HepG2 (cell line): ENCODE data around the gene RPLP2. TPM values are rescaled to one million over a fixed set of nuclear protein-coding genes. Genes with fewer than 3 reads are reported as not detected.

Experiments used
- ASH2L ChIP-seq: fragments of 300-600, 200-600 bp; sonication (generic); IDR thresholded peaks from 2 replicates; pipeline ENCODE4 v1.7.0; 2017; ENCODE audit warnings: low read depth, mild to moderate bottlenecking, moderate library complexity, mixed read lengths, low read length; ENCODE audit not compliant: insufficient read length
- DRAP1 ChIP-seq: IDR thresholded peaks from 2 replicates; pipeline ENCODE4 v1.6.1; 2016; ENCODE audit warnings: missing genetic modification reagents, missing compliant biosample characterization
- ELF1 ChIP-seq: sonication (generic); formaldehyde crosslinking; IDR thresholded peaks from 2 replicates; pipeline ENCODE4 v1.4.0; 2020; ENCODE audit warnings: missing genetic modification reagents
- HNF4A ChIP-seq: sonication (generic); formaldehyde crosslinking; IDR thresholded peaks from 2 replicates; pipeline ENCODE4 v1.4.0; 2020; ENCODE audit warnings: missing genetic modification reagents
- KLF13 ChIP-seq: sonication (generic); formaldehyde crosslinking; IDR thresholded peaks from 2 replicates; pipeline ENCODE4 v1.4.0; 2020; ENCODE audit warnings: mild to moderate bottlenecking, missing genetic modification reagents
- NFKBIZ ChIP-seq: IDR thresholded peaks from 2 replicates; pipeline ENCODE4 v1.6.1; 2018; ENCODE audit warnings: missing genetic modification reagents, missing compliant biosample characterization
- PPARG ChIP-seq: conservative IDR thresholded peaks from 2 replicates; pipeline ENCODE4 v1.6.1; 2016; ENCODE audit warnings: missing biosample characterization, missing genetic modification reagents
- RBFOX2 ChIP-seq: fragments of 200-400 bp; formaldehyde crosslinking; IDR thresholded peaks from 2 replicates; pipeline ENCODE4 v1.6.1; 2017; ENCODE audit warnings: low read depth, mild to moderate bottlenecking, low read length
- RXRA ChIP-seq: sonication (generic); formaldehyde crosslinking; IDR thresholded peaks from 2 replicates; pipeline ENCODE4 v1.5.1; 2020; ENCODE audit warnings: missing genetic modification reagents
- SIN3B ChIP-seq: fragments of 150-350 bp; IDR thresholded peaks from 2 replicates; pipeline ENCODE4 v1.6.1; 2014; ENCODE audit warnings: low read length
- SP1 ChIP-seq, 2 experiments: fragments of 450-650 bp in 1 of 2; sonication (generic) in 1 of 2; formaldehyde crosslinking in 1 of 2; IDR thresholded peaks; 2 replicates each; pipeline versions ENCODE4 v1.4.0 to v1.6.1; 2016 to 2020; ENCODE audit warnings: missing genetic modification reagents in 1 of 2
- THAP11 ChIP-seq: IDR thresholded peaks from 2 replicates; pipeline ENCODE4 v1.6.1; 2016; ENCODE audit warnings: missing biosample characterization, missing genetic modification reagents
- TOPORS ChIP-seq: sonication (generic); formaldehyde crosslinking; IDR thresholded peaks from 2 replicates; pipeline ENCODE4 v1.8.0; 2023; ENCODE audit warnings: mild to moderate bottlenecking, missing genetic modification reagents
- ZFP36L2 ChIP-seq: sonication (generic); formaldehyde crosslinking; IDR thresholded peaks from 2 replicates; pipeline ENCODE4 v1.4.0; 2020; ENCODE audit warnings: missing genetic modification reagents
- ZNF18 ChIP-seq: sonication (generic); formaldehyde crosslinking; IDR thresholded peaks from 2 replicates; pipeline ENCODE4 v1.8.0; 2022; ENCODE audit warnings: mild to moderate bottlenecking, missing genetic modification reagents; ENCODE audit not compliant: insufficient replicate concordance
- ZNF33A ChIP-seq: sonication (generic); formaldehyde crosslinking; IDR thresholded peaks from 2 replicates; pipeline ENCODE4 v1.5.1; 2020; ENCODE audit warnings: missing genetic modification reagents, mild to moderate bottlenecking, moderate library complexity, borderline replicate concordance
- ZNF414 ChIP-seq: sonication (generic); formaldehyde crosslinking; IDR thresholded peaks from 2 replicates; pipeline ENCODE4 v1.5.0; 2020; ENCODE audit warnings: missing genetic modification reagents
- ZNF547 ChIP-seq: sonication (generic); formaldehyde crosslinking; IDR thresholded peaks from 2 replicates; pipeline ENCODE4 v1.5.1; 2020; ENCODE audit warnings: mild to moderate bottlenecking, missing genetic modification reagents
- ZNF564 ChIP-seq: sonication (generic); formaldehyde crosslinking; IDR thresholded peaks from 2 replicates; pipeline ENCODE4 v1.8.1; 2023; ENCODE audit warnings: mild to moderate bottlenecking, missing genetic modification reagents
- ZNF703 ChIP-seq: sonication (generic); formaldehyde crosslinking; IDR thresholded peaks from 2 replicates; pipeline ENCODE4 v1.5.1; 2020; ENCODE audit warnings: missing genetic modification reagents, mild to moderate bottlenecking, moderate library complexity, borderline replicate concordance
- ZNF772 ChIP-seq: sonication (generic); formaldehyde crosslinking; IDR thresholded peaks from 2 replicates; pipeline ENCODE4 v1.5.0; 2020; ENCODE audit warnings: mild to moderate bottlenecking, missing genetic modification reagents
- polyA plus RNA-seq, 8 experiments: library from polyadenylated mRNA; depleted of rRNA in 3 of 8; stranded (reverse) in 7 of 8; unstranded in 1 of 8; fragments of >200 nt; fragmentation: Illumina TruSeq in 4 of 8; extraction: Trizol in 4 of 8; gene quantifications; 2 replicates each; pipeline versions ENCODE4 v1.2.1 to v1.2.3, GENCODE V29; 2011 to 2016; ENCODE audit warnings: low read depth in 4 of 8, missing spikeins in 1 of 8, mixed read lengths in 1 of 8; ENCODE audit not compliant: insufficient read depth in 1 of 8
- total RNA-seq, 5 experiments: library from RNA; depleted of rRNA; stranded (reverse); fragments of >200 nt; fragmentation: Illumina TruSeq; extraction: Trizol; gene quantifications; 2 replicates each; pipeline ENCODE4 v1.2.3, GENCODE V29; 2016; ENCODE audit warnings: low read depth in 1 of 5
- TF ChIP-seq, protein P1 (sequence below): sonication (generic); formaldehyde crosslinking; IDR thresholded peaks from 2 replicates; pipeline ENCODE4 v1.8.1; 2022; ENCODE audit warnings: low read depth, mild to moderate bottlenecking, missing genetic modification reagents
- TF ChIP-seq, protein P2 (sequence below): sonication (generic); formaldehyde crosslinking; IDR thresholded peaks from 2 replicates; pipeline ENCODE4 v1.8.0; 2022; ENCODE audit warnings: mild to moderate bottlenecking, missing genetic modification reagents, borderline replicate concordance

RPLP2 gene
- total and polyA plus RNA-seq, 2 of the 13 experiments (the other 11 are each of a cell fraction or from before 2014, with no cell fraction given): 978 to 2,106 TPM

DNA sequence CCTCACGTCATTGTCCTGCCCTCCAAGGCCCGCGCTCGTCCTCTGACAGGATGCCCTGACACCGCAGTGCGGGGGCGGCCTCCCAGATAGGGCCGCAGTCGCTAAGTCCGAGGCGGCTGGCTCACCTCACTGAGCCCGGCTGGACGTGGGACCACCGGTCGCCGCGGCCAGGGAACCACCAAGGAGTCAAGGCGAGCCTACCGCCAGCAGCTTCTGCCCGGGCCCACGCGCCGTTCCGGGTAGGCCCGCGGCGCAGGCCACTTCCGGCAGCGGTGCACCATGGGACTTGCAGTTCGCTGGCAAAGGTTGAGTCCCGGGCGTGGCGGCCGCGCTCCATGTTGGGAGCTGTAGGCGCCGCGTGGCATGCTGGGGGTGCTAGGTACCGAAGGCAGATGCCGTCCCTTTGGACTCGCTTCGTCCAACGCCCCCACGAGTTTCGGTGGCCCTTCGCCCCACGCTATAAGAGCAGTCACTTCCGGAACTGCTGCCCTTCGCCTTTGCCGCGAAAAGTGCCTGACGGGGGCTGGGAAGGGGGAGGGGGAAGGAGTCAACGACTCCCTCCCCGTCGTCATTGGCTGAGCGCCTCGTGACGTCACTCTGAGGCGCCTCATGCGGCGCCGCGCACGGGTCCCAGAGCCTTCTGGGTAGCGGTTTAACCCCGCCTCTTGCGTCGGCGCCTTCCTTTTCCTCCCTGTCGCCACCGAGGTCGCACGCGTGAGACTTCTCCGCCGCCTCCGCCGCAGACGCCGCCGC is at the start of gene RPLP2 (continued):
- TF ChIP-seq, protein P1, sequence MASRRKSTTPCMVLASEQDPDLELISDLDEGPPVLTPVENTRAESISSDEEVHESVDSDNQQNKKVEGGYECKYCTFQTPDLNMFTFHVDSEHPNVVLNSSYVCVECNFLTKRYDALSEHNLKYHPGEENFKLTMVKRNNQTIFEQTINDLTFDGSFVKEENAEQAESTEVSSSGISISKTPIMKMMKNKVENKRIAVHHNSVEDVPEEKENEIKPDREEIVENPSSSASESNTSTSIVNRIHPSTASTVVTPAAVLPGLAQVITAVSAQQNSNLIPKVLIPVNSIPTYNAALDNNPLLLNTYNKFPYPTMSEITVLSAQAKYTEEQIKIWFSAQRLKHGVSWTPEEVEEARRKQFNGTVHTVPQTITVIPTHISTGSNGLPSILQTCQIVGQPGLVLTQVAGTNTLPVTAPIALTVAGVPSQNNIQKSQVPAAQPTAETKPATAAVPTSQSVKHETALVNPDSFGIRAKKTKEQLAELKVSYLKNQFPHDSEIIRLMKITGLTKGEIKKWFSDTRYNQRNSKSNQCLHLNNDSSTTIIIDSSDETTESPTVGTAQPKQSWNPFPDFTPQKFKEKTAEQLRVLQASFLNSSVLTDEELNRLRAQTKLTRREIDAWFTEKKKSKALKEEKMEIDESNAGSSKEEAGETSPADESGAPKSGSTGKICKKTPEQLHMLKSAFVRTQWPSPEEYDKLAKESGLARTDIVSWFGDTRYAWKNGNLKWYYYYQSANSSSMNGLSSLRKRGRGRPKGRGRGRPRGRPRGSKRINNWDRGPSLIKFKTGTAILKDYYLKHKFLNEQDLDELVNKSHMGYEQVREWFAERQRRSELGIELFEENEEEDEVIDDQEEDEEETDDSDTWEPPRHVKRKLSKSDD (CRISPR knock-in tag): peak; percentile 85
- TF ChIP-seq ZNF547: peak; percentile 23
- peak; percentile 71; the same call in 1 of the 2 replicates for TF ChIP-seq TOPORS (CRISPR knock-in tag)
- TF ChIP-seq PPARG (CRISPR knock-in tag): no peak; the same call in none of the 2 replicates
- peak; percentile 98 for TF ChIP-seq THAP11 (CRISPR knock-in tag)
- peak; percentile 92 for TF ChIP-seq DRAP1 (CRISPR knock-in tag)
- TF ChIP-seq SIN3B: peak; percentile 49; the same call in 1 of the 2 replicates
- TF ChIP-seq RBFOX2: peak; percentile 99
- peak; percentile 95 for TF ChIP-seq ZNF33A (CRISPR knock-in tag)
- TF ChIP-seq RXRA: peak; percentile 77
- peak; percentile 91 for TF ChIP-seq ZNF18 (CRISPR knock-in tag)
- peak; percentile 90; the same call in 1 of the 2 replicates for TF ChIP-seq ZNF772 (CRISPR knock-in tag)
- TF ChIP-seq ZFP36L2: no peak
- TF ChIP-seq ZNF703 (CRISPR knock-in tag): no peak
- no peak for TF ChIP-seq SP1 (IDR thresholded peaks at IDR 0.05)
- TF ChIP-seq SP1 (CRISPR knock-in tag; IDR thresholded peaks at IDR 0.05): peak; percentile 79; the same call in 1 of the 2 replicates
- no peak; the same call in 1 of the 2 replicates for TF ChIP-seq ZNF414 (CRISPR knock-in tag)
- no peak; the same call in 1 of the 2 replicates for TF ChIP-seq HNF4A (CRISPR knock-in tag)
- peak; percentile 99 for TF ChIP-seq ELF1 (CRISPR knock-in tag)
- TF ChIP-seq NFKBIZ (CRISPR knock-in tag): 0 out of 2 replicates have a peak, but pooled peaks have one; percentile 13
- TF ChIP-seq ZNF564 (CRISPR knock-in tag): peak; percentile 35
- TF ChIP-seq, protein P2, sequence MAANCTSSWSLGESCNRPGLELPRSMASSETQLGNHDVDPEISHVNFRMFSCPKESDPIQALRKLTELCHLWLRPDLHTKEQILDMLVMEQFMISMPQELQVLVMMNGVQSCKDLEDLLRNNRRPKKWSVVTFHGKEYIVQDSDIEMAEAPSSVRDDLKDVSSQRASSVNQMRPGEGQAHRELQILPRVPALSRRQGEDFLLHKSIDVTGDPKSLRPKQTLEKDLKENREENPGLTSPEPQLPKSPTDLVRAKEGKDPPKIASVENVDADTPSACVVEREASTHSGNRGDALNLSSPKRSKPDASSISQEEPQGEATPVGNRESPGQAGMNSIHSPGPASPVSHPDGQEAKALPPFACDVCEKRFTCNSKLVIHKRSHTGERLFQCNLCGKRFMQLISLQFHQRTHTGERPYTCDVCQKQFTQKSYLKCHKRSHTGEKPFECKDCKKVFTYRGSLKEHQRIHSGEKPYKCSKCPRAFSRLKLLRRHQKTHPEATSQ: peak; percentile 31; the same call in 1 of the 2 replicates
- TF ChIP-seq ASH2L: peak; percentile 82
- TF ChIP-seq KLF13 (CRISPR knock-in tag): 0 out of 2 replicates have a peak, but pooled peaks have one; percentile 30
